Smooth muscle cell of the brain vasculature (primary cell): Measurements from ENCODE around the gene LLGL1.
"Not testable (repeated sequence)": the region's sequence is repeated elsewhere in the genome, so short reads cannot be mapped to it uniquely, and the experiment has no call there.

Experiments
- DNase-seq: peaks from one replicate; pipeline ENCODE4 v3.0.0-alpha.2; 2012; ENCODE audit warnings: low read depth, low spot score

Gene LLGL1

DNA sequence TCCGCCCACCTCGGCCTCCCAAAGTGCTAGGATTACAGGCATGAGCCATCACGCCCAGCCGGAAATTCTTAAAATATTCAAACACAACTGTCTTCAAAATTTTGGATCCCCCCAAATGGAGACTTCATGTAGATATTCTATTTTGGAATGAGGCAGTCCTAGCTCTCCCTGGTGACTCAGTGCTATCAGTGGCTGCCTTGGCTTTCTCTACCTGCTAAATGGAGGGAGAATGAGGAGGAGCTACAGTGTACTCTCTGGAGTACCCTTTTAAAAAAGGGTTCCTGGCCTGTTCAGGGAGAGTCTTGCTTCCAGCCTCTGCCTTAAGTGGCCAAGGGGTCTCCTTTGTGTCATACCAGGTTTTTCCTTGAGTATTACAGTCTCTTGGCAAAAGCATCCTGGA, 31.0 kb upstream of the LLGL1 start:
- no peak for DNase-seq

DNA sequence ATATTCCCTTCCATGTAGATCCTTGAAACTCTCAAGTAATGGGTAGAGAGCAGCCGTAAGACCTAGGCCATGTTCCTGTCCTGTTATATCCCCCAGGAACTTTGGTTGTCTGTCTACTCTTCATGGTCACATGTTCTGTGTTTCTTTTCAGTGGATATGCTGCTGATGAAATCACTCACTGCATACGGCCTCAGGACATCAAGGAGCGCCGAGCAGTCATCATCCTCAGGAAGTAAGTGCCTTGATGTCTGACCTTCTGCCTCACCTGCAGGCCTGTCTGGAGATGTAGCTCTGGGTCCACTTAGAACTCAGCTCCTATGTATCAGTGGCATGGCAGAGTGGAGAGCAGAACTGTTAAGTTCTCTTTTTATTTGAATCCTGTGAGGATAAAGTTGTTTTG, 30.6 kb upstream of the LLGL1 start:
- DNase-seq = no peak

GRCh38 chr17:18195246-18195645, 30.2 kb upstream of the LLGL1 start:
- DNase-seq = no peak

GRCh38 chr17:18197535-18198194, 27.8 kb upstream of the LLGL1 start:
- no peak for DNase-seq

- DNase-seq = no peak
Measured at GRCh38 chr17:18198530-18198929, 26.9 kb upstream of the LLGL1 start.

GRCh38 chr17:18201108-18201507, 24.3 kb upstream of the LLGL1 start:
- no peak for DNase-seq

- no peak for DNase-seq
Measured at GRCh38 chr17:18203308-18203707, 22.1 kb upstream of the LLGL1 start.

- DNase-seq = no peak
Measured at GRCh38 chr17:18205861-18206260, 19.6 kb upstream of the LLGL1 start.

DNA sequence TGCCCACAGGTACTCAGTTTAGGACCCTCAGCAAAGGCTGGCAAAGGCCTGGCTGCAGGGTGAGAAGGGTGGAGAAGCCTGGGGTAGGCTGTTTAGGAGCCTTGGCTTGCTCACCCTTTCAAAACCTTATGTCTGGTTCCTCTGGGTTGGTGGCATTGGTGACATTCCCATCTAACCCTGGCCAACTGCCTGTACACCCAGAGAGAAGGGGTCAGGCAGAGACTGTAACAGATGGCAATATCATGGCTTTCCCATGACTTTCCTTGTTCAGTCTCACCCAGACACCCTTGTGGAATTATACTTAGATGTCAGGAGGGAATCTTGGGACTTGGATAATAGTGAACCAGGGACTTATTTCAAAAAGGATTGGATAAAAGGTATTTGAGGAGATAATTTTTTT, 18.5 kb upstream of the LLGL1 start:
- DNase-seq = no peak

GRCh38 chr17:18208092-18208491, 17.3 kb upstream of the LLGL1 start:
- DNase-seq = no peak

DNA sequence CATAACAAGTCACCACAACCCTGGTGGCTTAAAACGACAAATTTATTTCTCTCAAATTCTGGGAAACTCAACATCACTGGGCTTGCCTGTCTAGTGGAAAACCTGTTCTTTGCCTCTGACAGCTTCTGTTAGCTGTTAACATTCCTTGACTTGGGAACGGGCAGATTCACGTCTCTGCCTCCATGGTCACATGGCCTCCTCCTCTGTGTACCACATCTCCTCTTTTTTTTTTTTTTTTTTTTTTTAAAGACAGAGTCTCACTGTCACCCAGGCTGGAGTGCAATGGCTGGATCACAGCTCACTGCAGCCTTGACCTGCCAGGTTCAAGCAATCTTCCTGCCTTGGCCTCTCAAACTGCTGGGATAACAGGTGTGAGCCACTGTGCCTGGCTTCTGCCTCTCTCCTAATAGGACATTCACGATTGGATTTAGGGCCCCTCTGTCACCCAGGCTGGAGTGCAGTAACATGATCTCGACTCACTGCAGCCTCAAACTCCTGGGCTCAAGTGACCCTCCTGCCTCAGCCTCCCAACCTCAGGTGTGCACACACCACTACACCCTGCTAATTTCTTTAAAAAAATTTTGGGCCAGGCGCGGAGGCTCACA, 11.7 kb upstream of the LLGL1 start:
- DNase-seq = no peak

DNA sequence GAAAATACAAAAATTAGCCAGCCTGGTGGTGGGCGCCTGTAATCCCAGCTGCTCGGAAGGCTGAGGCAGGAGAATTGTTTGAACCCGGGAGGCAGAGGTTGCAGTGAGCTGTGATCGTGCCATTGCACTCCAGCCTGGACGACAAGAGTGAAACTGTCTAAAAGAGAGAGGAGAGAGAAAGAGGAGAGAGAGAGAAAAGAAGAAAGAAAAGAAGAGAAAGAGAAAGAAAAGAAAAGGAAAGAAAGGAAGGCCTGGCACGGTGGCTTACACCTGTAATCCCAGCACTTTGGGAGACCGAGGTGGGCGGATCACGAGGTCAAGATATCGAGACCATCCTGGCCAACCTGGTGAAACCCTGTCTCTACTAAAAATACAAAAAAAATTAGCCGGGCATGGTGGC, 8.5 kb upstream of the LLGL1 start:
- DNase-seq = not testable (repeated sequence)

DNA sequence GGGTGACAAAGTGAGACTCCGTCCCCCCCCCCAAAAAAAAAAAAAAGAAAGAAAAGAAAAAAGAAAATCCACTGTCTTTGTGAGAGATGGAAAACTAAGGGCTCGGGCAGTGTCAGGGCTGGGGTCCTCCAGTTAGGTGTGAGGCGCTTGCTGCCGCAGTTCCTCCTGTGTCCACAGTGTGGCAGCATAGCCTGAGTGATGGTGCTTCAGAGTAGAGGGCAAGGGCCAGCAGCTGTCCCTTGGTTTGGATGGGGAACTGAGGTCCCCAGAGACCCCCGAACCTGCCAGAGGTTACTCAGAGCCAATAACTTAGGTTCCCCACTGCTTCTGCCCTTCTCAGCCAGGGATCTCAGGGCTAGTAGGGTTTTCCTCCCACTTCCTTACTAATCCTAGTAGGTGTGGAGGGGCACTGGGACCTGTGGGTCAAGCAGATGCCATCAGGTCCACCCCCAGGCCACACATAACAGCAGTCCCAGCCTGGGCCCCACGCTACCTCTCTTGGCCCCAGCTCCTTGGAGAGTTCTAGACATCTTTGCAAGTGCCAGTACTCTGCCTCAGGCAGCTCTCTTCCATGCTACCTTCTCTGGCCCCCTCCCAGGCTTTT, 7.9 kb upstream of the LLGL1 start:
- no peak for DNase-seq

GRCh38 chr17:18218756-18219415, 6.5 kb upstream of the LLGL1 start:
- DNase-seq = no peak

GRCh38 chr17:18224053-18224386, 1.4 kb upstream of the LLGL1 start:
- no peak for DNase-seq

- DNase-seq = no peak
Measured at GRCh38 chr17:18224387-18225120, 881 bp upstream of the LLGL1 start.

GRCh38 chr17:18225642-18226283, 328 bp downstream of the LLGL1 start:
- no peak for DNase-seq

DNA sequence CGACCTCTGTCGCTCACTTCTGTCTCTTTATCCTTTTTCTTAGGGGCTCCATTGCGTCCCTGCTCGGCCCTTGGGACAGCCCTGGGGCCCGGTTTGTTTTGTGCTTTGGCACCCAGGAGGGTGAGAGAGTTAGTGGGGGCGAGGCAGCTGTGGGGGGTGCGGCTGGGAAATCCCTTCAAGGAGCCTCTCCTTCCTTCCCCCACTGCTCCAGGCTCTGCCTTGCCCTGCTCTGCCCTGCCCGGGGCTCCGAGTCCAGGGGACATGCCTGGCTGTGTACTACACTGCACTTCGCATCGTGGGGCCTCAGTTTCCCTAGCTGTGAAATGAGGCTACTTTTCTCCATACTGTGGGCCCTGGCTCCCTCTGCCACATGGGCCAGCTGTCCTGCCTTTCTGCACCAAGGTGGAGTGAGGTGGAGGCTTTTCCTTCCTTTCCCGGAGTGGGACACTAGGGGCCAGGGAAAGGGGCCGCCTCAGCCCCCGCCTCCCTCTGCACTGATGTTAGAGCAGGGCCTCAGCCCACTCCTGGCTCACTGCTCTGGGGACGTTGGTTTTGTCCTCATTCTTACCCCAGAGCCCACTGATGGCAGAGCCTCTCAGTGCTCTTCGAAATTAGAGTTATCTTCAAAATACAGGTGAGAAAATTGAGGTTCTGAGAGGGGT, 980 bp downstream of the LLGL1 start:
- DNase-seq = no peak

- no peak for DNase-seq
Measured at GRCh38 chr17:18227635-18228034, 2.2 kb downstream of the LLGL1 start.

GRCh38 chr17:18228176-18228682, 2.8 kb downstream of the LLGL1 start:
- DNase-seq = no peak

DNA sequence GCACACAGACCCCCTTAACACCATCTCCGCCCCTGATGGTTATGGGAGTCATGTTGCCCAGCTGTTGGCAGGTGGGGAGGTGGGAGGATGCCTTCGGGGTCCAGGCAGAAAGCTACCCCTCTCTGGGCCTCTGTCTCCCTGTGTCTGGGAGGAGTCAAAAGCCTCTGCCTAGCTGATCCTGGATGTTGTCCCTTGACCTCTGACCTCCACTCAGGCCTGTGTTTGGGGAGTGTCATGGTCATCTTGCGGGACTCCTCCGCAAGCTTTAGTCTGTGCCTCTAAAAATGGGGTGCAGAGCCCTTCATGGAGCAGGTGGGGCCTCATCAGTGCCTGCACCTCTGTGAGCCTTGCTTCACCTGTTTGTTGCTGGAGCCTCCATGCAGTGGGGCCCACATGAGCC, 3.8 kb downstream of the LLGL1 start:
- DNase-seq = no peak
